H1 (cell line): ENCODE results near the gene CIAO2A. TPM values are rescaled to one million over a fixed set of nuclear protein-coding genes. Genes with fewer than 3 reads are reported as not detected.

Experiments used
- ATF2 ChIP-seq: IDR thresholded peaks from 2 replicates; pipeline ENCODE4 v1.6.1; 2012; ENCODE audit warnings: low read length, inconsistent platforms
- ATF3 ChIP-seq: IDR thresholded peaks from 2 replicates; pipeline ENCODE4 v1.6.1; 2011; ENCODE audit warnings: low read depth, mild to moderate bottlenecking, low read length; ENCODE audit not compliant: insufficient read depth
- CBX5 ChIP-seq: fragments of 300-800, 300-1000 bp; sonication (generic); IDR thresholded peaks from 2 replicates; pipeline ENCODE4 v1.7.1; 2016; ENCODE audit warnings: antibody characterized with exemption, low read length, low read depth
- CTBP2 ChIP-seq: IDR thresholded peaks from 2 replicates; pipeline ENCODE4 v1.7.0; 2011; ENCODE audit warnings: borderline replicate concordance, mild to moderate bottlenecking, moderate library complexity, mixed read lengths, low read length; ENCODE audit not compliant: insufficient read depth, insufficient read length
- CTCF ChIP-seq, 3 experiments: IDR thresholded peaks; 1 replicate in 2 of 3; 2 replicates in 1 of 3; pipeline versions ENCODE4 v1.5.1 to v1.6.1; 2011; ENCODE audit warnings: low read length in 3 of 3, mild to moderate bottlenecking in 3 of 3, inconsistent platforms in 2 of 3, low read depth in 1 of 3, moderate library complexity in 1 of 3; ENCODE audit not compliant: insufficient read depth in 1 of 3; ENCODE audit errors: control extremely low read depth in 1 of 3
- HDAC2 ChIP-seq, 2 experiments: fragments of 300-600 bp in 1 of 2; sonication (generic) in 1 of 2; IDR thresholded peaks; 2 replicates each; pipeline ENCODE4 v1.6.1; 2011 to 2012; ENCODE audit warnings: low read depth in 2 of 2, low read length in 2 of 2, mild to moderate bottlenecking in 2 of 2, moderate library complexity in 2 of 2, borderline replicate concordance in 1 of 2, inconsistent platforms in 1 of 2
- HDAC6 ChIP-seq: IDR thresholded peaks from one replicate; pipeline ENCODE4 v1.7.1; 2012; ENCODE audit warnings: low read depth, mild to moderate bottlenecking, inconsistent platforms, low read length, moderate library complexity
- KDM4A ChIP-seq: IDR thresholded peaks from one replicate; pipeline ENCODE4 v1.7.1; 2012; ENCODE audit warnings: low read depth, mild to moderate bottlenecking, moderate library complexity, low read length, inconsistent platforms; ENCODE audit not compliant: severe bottlenecking
- PHF8 ChIP-seq: fragments of 200-600 bp; sonication (generic); conservative IDR thresholded peaks from 2 replicates; pipeline ENCODE4 v1.7.1; 2012; ENCODE audit warnings: low read depth, mild to moderate bottlenecking, inconsistent platforms, low read length, moderate library complexity
- POLR2A ChIP-seq, 2 experiments: IDR thresholded peaks; 1 replicate in 1 of 2; 2 replicates in 1 of 2; pipeline ENCODE4 v1.6.1; 2011; ENCODE audit warnings: low read depth in 2 of 2, low read length in 2 of 2, mild to moderate bottlenecking in 2 of 2; ENCODE audit errors: control extremely low read depth in 1 of 2
- RBBP5 ChIP-seq: IDR thresholded peaks from 2 replicates; pipeline ENCODE4 v1.7.1; 2012; ENCODE audit warnings: low read depth, mild to moderate bottlenecking, inconsistent platforms, low read length, moderate library complexity, borderline replicate concordance
- SAP30 ChIP-seq: fragments of 300-600 bp; sonication (generic); IDR thresholded peaks from 2 replicates; pipeline ENCODE4 v1.7.1; 2012; ENCODE audit warnings: low read length, moderate library complexity, mild to moderate bottlenecking, inconsistent platforms; ENCODE audit not compliant: insufficient read depth, insufficient replicate concordance
- SRF ChIP-seq: IDR thresholded peaks from 2 replicates; pipeline ENCODE4 v1.6.1; 2011; ENCODE audit warnings: mild to moderate bottlenecking, low read depth, low read length, moderate library complexity
- SUZ12 ChIP-seq: fragments of 200-600 bp; sonication (generic); IDR thresholded peaks from 2 replicates; pipeline ENCODE4 v1.6.1; 2012; ENCODE audit warnings: mild to moderate bottlenecking, inconsistent platforms, low read length, moderate library complexity, mixed read lengths
- TAF7 ChIP-seq: optimal IDR thresholded peaks from 2 replicates; pipeline ENCODE3; 2011; ENCODE audit warnings: low read depth, mild to moderate bottlenecking, inconsistent platforms, low read length, moderate library complexity, borderline replicate concordance
- TBP ChIP-seq: IDR thresholded peaks from 2 replicates; pipeline ENCODE4 v1.6.1; 2011; ENCODE audit warnings: low read depth, low read length, improper control_type of control experiment
- ZNF274 ChIP-seq: IDR thresholded peaks from 2 replicates; pipeline ENCODE4 v1.7.0; 2012; ENCODE audit warnings: low read length, borderline replicate concordance; ENCODE audit errors: extremely low read depth
- polyA plus RNA-seq, 7 experiments: library from polyadenylated mRNA; depleted of rRNA in 3 of 7; stranded (reverse) in 5 of 7; unstranded in 2 of 7; fragments of >200 nt in 5 of 7; fragments of 200-250 nt in 2 of 7; gene quantifications; 1 replicate in 5 of 7; 2 replicates in 1 of 7; 4 replicates in 1 of 7; pipeline versions ENCODE4 v1.2.1 to v1.2.3, GENCODE V29; 2011 to 2013; ENCODE audit warnings: missing spikeins in 2 of 7, mixed read lengths in 2 of 7
- total RNA-seq: library from RNA; stranded (reverse); fragmentation: NEBNext Ultra II Directional; extraction: Animal tissue kit (Norgen Biotek cat#: 25700); gene quantifications from 2 replicates; pipeline ENCODE4 v1.2.1, GENCODE V29; 2021

Gene CIAO2A
- total and polyA plus RNA-seq, 2 of the 8 experiments (the other 6 are each of a cell fraction or from before 2014, with no cell fraction given) = 76.4 to 86.5 TPM

- TF ChIP-seq CTCF (IDR thresholded peaks at IDR 0.05; ENCODE audit: control extremely low read depth in 1 of 3, insufficient read depth in 1 of 3, low read depth in 1 of 3, low read length in 3 of 3) (no peak), SUZ12 (no peak), SRF (no peak), RBBP5 (0 out of 2 replicates have a peak, but pooled peaks have one; percentile 5), SAP30 (peak; percentile 42), KDM4A (no peak), TBP (peak; percentile 68), TAF7 (peak; percentile 57), ZNF274 (no peak), ATF3 (no peak), CBX5 (no peak), HDAC2 (IDR thresholded peaks at IDR 0.05; ENCODE audit: borderline replicate concordance in 1 of 2, low read depth in 2 of 2, low read length in 2 of 2) (0 out of 4 replicates have a peak, but pooled peaks of 1 of the 2 experiments have one; percentile 33), CTBP2 (peak; percentile 77), POLR2A (IDR thresholded peaks at IDR 0.05; ENCODE audit: control extremely low read depth in 1 of 2, low read depth in 2 of 2, low read length in 2 of 2) (peak; percentile 48 to 74; a peak in 2 of 3 replicates), PHF8 (peak; percentile 73), ATF2 (no peak), HDAC6 (no peak)
Observed at GRCh38 chr15:64093627-64094417, at the start of gene CIAO2A (continued).
